ENCODE results near the gene NOXRED1. TPM values are rescaled to one million over a fixed set of nuclear protein-coding genes. Genes with fewer than 3 reads are reported as not detected.
"Not testable (repeated sequence)": the region's sequence is repeated elsewhere in the genome, so short reads cannot be mapped to it uniquely, and the experiment has no call there.

NOXRED1 gene
- polyA plus RNA-seq, 2 of the 4 experiments (the other 2 are of a cell fraction) = 0.18 to 0.34 TPM

GRCh38 chr14:77416836-77417235, 6.5 kb downstream of the NOXRED1 start:
- Histone ChIP-seq H3K4me1 (no peaks in the 10 kb centered on the region), H3K4me2 (no peak overlapping the region), H3K9me3 (peaks cover 13% of the 10 kb centered on the region; the same call in 1 of the 3 replicates), H3K27ac (no peak overlapping the region), H3K4me3 (no peak overlapping the region)
- ChIA-PET POLR2A (no interaction called here), CTCF (no interaction called here)
- ATAC-seq (no peak), DNase-seq (ENCODE audit: low read depth in 1 of 2, low spot score in 1 of 2) (no peak), FAIRE-seq (no peak)
- WGBS (ENCODE audit: missing lambda C conversion rate) = 84% methylated on average over 8 of the region's 8 CpGs
- no peak for TF ChIP-seq PBX3 (IDR thresholded peaks at IDR 0.05)
- TF ChIP-seq SREBF2 (IDR thresholded peaks at IDR 0.05) = no peak
- TF ChIP-seq ATOH8 (CRISPR knock-in tag; IDR thresholded peaks at IDR 0.05; ENCODE audit: low read depth) = no peak
- TF ChIP-seq TFCP2L1 (CRISPR knock-in tag; IDR thresholded peaks at IDR 0.05) = no peak
- no peak for TF ChIP-seq CHD4 (IDR thresholded peaks at IDR 0.05; ENCODE audit: borderline replicate concordance)
- TF ChIP-seq, protein P1, sequence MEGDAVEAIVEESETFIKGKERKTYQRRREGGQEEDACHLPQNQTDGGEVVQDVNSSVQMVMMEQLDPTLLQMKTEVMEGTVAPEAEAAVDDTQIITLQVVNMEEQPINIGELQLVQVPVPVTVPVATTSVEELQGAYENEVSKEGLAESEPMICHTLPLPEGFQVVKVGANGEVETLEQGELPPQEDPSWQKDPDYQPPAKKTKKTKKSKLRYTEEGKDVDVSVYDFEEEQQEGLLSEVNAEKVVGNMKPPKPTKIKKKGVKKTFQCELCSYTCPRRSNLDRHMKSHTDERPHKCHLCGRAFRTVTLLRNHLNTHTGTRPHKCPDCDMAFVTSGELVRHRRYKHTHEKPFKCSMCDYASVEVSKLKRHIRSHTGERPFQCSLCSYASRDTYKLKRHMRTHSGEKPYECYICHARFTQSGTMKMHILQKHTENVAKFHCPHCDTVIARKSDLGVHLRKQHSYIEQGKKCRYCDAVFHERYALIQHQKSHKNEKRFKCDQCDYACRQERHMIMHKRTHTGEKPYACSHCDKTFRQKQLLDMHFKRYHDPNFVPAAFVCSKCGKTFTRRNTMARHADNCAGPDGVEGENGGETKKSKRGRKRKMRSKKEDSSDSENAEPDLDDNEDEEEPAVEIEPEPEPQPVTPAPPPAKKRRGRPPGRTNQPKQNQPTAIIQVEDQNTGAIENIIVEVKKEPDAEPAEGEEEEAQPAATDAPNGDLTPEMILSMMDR (IDR thresholded peaks at IDR 0.05) = no peak
- no peak for TF ChIP-seq CEBPB (IDR thresholded peaks at IDR 0.05)
- no peak for TF ChIP-seq PHF8 (IDR thresholded peaks at IDR 0.05; ENCODE audit: borderline replicate concordance, low read depth)
- TF ChIP-seq, protein P2, sequence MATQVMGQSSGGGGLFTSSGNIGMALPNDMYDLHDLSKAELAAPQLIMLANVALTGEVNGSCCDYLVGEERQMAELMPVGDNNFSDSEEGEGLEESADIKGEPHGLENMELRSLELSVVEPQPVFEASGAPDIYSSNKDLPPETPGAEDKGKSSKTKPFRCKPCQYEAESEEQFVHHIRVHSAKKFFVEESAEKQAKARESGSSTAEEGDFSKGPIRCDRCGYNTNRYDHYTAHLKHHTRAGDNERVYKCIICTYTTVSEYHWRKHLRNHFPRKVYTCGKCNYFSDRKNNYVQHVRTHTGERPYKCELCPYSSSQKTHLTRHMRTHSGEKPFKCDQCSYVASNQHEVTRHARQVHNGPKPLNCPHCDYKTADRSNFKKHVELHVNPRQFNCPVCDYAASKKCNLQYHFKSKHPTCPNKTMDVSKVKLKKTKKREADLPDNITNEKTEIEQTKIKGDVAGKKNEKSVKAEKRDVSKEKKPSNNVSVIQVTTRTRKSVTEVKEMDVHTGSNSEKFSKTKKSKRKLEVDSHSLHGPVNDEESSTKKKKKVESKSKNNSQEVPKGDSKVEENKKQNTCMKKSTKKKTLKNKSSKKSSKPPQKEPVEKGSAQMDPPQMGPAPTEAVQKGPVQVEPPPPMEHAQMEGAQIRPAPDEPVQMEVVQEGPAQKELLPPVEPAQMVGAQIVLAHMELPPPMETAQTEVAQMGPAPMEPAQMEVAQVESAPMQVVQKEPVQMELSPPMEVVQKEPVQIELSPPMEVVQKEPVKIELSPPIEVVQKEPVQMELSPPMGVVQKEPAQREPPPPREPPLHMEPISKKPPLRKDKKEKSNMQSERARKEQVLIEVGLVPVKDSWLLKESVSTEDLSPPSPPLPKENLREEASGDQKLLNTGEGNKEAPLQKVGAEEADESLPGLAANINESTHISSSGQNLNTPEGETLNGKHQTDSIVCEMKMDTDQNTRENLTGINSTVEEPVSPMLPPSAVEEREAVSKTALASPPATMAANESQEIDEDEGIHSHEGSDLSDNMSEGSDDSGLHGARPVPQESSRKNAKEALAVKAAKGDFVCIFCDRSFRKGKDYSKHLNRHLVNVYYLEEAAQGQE (IDR thresholded peaks at IDR 0.05) = no peak
- no peak for TF ChIP-seq MAZ (IDR thresholded peaks at IDR 0.05; ENCODE audit: borderline replicate concordance, low read depth, low read length)
- no peak for TF ChIP-seq GATA3 (IDR thresholded peaks at IDR 0.05; ENCODE audit: borderline replicate concordance)
- TF ChIP-seq MYC (IDR thresholded peaks at IDR 0.05; ENCODE audit: borderline replicate concordance, low read length) = no peak
- TF ChIP-seq ZFP36 (IDR thresholded peaks at IDR 0.05; ENCODE audit: borderline replicate concordance, partially characterized antibody) = no peak
- no peak for TF ChIP-seq JUNB (IDR thresholded peaks at IDR 0.05)
- TF ChIP-seq ZC3H11A (IDR thresholded peaks at IDR 0.05) = no peak
- no peak for TF ChIP-seq POLR2AphosphoS2 (conservative IDR thresholded peaks at IDR 0.05; ENCODE audit: low read length)
- TF ChIP-seq RCOR1 (IDR thresholded peaks at IDR 0.05; ENCODE audit: low read depth, low read length) = no peak
- TF ChIP-seq RNF2 (IDR thresholded peaks at IDR 0.05; ENCODE audit: borderline replicate concordance, low read depth) = no peak

DNA sequence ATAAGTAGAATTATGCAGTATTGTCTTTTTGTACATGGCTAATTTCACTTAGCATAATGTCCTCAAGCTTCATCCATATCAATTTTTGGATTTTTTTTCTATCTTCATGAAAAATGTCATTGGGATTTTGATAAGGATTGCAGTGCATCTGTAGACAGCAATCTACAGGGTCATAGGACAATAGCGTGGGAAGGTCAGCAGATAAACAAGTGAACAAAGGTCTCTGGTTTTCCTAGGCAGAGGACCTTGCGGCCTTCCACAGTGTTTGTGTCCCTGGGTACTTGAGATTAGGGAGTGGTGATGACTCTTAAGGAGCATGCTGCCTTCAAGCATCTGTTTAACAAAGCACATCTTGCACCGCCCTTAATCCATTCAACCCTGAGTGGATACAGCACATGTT, 7.2 kb downstream of the NOXRED1 start:
- H3K9me3 ChIP-seq = peaks cover 13% of the 10 kb centered on the region; the same call in 1 of the 3 replicates
- H3K4me2 ChIP-seq; DNase-seq (ENCODE audit: low read depth in 1 of 2, low spot score in 1 of 2); H3K4me3 ChIP-seq; H3K27ac ChIP-seq; H3K4me1 ChIP-seq; POLR2A ChIA-PET; CTCF ChIA-PET; ATAC-seq; FAIRE-seq: not testable (repeated sequence)
- WGBS (ENCODE audit: missing lambda C conversion rate) = 100% methylated on average over 2 of the region's 3 CpGs

DNA sequence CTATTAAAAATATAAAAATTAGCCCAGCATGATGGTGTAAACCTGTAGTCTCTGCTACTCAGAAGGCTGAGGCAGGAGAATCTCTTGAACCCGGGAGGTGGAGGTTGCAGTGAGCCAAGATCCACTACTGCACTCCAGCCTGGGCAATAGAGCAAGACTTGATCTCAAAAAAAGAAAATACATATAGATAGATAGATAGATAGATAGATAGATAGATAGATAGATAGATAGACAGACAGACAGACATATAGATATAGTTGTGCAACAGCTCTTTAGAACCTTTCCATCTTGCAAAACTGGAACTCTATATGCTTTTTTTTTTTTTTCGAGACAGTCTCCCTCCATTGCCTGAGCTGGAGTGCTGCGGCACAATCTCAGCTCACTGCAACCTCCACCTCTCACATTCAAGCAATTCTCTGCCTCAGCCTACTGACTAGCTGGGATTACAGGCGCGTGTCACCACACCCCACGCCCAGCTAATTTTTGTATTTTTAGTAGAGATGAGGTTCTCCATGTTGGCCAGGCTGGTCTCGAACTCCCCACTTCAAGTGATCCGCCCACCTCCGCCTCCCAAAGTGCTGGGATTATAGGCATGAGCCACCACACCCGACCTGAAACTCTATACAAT, 7.8 kb downstream of the NOXRED1 start:
- DNase-seq (ENCODE audit: low read depth in 1 of 2, low spot score in 1 of 2); H3K4me2 ChIP-seq; ATAC-seq; POLR2A ChIA-PET; H3K4me1 ChIP-seq; FAIRE-seq; H3K4me3 ChIP-seq; H3K27ac ChIP-seq: not testable (repeated sequence)
- CTCF ChIA-PET = interaction anchor here (0.6 to 1.1 kb wide), 2 partner anchors 22 to 275 kb away, joined by 3 read pairs; no protein-coding TSS in a partner anchor
- WGBS (ENCODE audit: missing lambda C conversion rate) = 79% methylated on average over 10 of the region's 10 CpGs
- H3K9me3 ChIP-seq = peaks cover 13% of the 10 kb centered on the region; the same call in 1 of the 3 replicates
